Vagina (tissue), 2 donors: ENCODE data around the gene ELAVL2.

ENCODE experiments used
- CTCF ChIP-seq, 3 experiments: fragments of 450-650 bp in 2 of 3; fragments of 200-600 bp in 1 of 3; sonication (generic) in 1 of 3; IDR thresholded peaks; one replicate each; pipeline ENCODE4 v1.5.1; 2017 to 2019; ENCODE audit warnings: antibody characterized with exemption in 3 of 3, mild to moderate bottlenecking in 2 of 3, moderate library complexity in 2 of 3
- POLR2A ChIP-seq, 2 donors: fragments of 450-650 bp; IDR thresholded peaks; one replicate each; pipeline ENCODE4 v1.6.1; 2017; ENCODE audit warnings: antibody characterized with exemption in 2 of 2, mild to moderate bottlenecking in 2 of 2, moderate library complexity in 2 of 2

- no peak for TF ChIP-seq CTCF (IDR thresholded peaks at IDR 0.05)
- TF ChIP-seq POLR2A (IDR thresholded peaks at IDR 0.05): no peak
Measured at GRCh38 chr9:23766613-23767012, 59.4 kb downstream of the ELAVL2 start.
